GM12875 (cell line): ENCODE data around the gene TXLNB.

Source experiments
- H3K4me3 ChIP-seq: one replicate; pipeline ENCODE4 v1.5.1; 2011; ENCODE audit warnings: low read depth, low read length, control low read depth
- TF ChIP-seq, protein P1 (sequence below): IDR thresholded peaks from 2 replicates; pipeline ENCODE4 v1.5.1; 2011; ENCODE audit warnings: low read depth, mild to moderate bottlenecking, control low read depth, inconsistent platforms, low read length, moderate library complexity, borderline replicate concordance; ENCODE audit not compliant: insufficient read depth

TXLNB gene

DNA sequence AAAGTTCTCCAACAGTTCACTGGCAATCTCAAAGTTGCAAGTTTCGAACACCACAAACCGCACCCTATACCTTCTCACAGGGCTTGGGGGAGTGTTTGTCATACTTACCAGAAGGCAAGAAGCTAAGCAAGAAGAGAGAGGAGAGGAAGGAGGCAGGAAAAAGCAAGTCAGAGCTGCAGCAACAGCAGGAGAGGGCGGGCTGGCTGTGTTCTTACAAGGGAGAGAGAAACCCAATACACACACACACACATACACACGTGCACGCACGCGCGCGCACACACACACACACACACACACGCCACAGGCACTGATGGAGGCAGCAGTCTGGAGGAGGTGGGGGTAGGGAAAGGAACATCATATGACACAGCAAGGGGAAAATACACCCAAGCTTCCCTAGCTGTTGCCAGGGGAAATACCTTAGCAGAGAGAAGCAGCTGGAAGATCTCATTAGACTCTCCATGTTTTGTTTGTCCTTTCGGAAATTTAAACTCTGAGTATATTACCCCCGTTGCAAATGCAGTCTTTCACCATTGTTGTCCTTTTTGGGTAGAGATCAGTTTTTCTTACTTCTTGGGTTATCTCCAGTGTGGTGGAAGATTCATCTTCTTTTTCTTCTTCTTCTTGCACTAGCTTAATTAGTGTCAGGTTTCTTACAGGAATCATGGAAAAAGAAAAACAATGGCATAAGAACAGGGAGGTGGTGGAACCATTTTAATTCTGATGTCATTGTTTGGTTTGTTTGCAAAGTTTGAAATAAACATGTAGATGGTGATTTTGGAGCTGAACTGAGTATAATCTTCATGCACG lies at the start of gene TXLNB:
Gene TXLNB (minus strand): TSS at position 186 of the 807 bp plus-strand sequence. CDS start 3,099 bp downstream, outside the sequence.
- no peak within 1 kb of the TSS for H3K4me3 ChIP-seq
- TF ChIP-seq, protein P1, sequence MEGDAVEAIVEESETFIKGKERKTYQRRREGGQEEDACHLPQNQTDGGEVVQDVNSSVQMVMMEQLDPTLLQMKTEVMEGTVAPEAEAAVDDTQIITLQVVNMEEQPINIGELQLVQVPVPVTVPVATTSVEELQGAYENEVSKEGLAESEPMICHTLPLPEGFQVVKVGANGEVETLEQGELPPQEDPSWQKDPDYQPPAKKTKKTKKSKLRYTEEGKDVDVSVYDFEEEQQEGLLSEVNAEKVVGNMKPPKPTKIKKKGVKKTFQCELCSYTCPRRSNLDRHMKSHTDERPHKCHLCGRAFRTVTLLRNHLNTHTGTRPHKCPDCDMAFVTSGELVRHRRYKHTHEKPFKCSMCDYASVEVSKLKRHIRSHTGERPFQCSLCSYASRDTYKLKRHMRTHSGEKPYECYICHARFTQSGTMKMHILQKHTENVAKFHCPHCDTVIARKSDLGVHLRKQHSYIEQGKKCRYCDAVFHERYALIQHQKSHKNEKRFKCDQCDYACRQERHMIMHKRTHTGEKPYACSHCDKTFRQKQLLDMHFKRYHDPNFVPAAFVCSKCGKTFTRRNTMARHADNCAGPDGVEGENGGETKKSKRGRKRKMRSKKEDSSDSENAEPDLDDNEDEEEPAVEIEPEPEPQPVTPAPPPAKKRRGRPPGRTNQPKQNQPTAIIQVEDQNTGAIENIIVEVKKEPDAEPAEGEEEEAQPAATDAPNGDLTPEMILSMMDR: no peak

- H3K4me3 ChIP-seq: no peak overlapping the region
- TF ChIP-seq, protein P1: no peak
These were observed 49.3 kb upstream of the TXLNB start for GRCh38 chr6:139341060-139341459.

GRCh38 chr6:139338795-139339194 lies 47.0 kb upstream of the TXLNB start:
- no peak overlapping the region for H3K4me3 ChIP-seq
- TF ChIP-seq, protein P1: no peak

DNA sequence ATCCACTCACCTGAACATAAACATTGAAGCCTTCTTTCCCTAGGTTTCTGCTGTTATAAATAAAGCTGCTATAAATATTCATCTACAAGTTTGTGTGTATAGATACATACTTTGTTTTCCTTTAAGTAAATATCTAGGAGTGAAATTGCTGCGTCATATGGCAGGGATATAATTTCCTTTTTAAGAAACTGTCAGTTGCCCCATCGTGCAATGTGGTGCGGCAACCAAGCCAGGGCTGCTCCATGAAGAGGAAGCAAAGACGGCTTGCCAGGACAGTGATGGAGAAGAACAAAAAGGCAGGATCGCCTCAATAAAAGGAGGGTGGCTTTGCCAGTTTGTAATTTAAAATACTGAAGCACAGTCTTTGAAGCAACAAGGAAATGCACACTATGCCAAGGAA lies 46.0 kb upstream of the TXLNB start:
- TF ChIP-seq, protein P1: no peak
- H3K4me3 ChIP-seq: no peak overlapping the region

DNA sequence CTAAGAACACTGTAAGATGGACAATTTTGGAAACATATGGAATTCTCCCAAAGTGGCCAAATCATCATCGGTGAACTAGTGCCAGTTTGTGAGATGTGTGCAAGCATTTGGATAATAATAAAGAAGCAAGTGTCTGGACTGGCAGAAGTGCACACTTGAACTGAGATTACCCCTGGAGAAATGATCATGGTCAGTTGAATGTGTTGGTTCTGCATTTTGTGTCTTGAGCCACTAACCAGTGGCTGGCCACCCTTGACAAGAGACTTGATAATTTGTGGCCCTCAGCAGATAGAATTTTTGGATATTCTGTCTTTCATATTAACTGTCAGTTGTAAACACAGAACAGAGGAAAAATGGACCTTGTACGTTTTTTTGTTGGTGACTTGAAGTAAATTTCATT lies 45.2 kb upstream of the TXLNB start:
- H3K4me3 ChIP-seq: no peak overlapping the region
- TF ChIP-seq, protein P1: no peak

- TF ChIP-seq, protein P1: no peak
- H3K4me3 ChIP-seq: no peak overlapping the region
These were observed 44.7 kb upstream of the TXLNB start for GRCh38 chr6:139336488-139336887.
